Neural progenitor cell (in vitro differentiated cells): ENCODE results near the gene BTBD6. TPM values are rescaled to one million over a fixed set of nuclear protein-coding genes. Genes with fewer than 3 reads are reported as not detected.

ENCODE experiments used
- DNase-seq: peaks from one replicate; pipeline ENCODE4 v3.0.0-alpha.2; 2016; ENCODE audit warnings: low spot score
- H2AFZ ChIP-seq: fragments of 200-600 bp; sonication (generic); replicated peaks from 2 replicates; pipeline ENCODE4 v1.6.1; 2016; ENCODE audit warnings: antibody characterized with exemption
- H3F3A ChIP-seq: fragments of 200-600 bp; sonication (generic); 2 replicates; pipeline ENCODE4 v1.6.1; 2016; ENCODE audit warnings: antibody characterized with exemption, low read depth
- H3K27ac ChIP-seq: fragments of 200-600 bp; sonication (generic); 2 replicates; pipeline ENCODE4 v1.5.1; 2016; ENCODE audit warnings: mild to moderate bottlenecking
- H3K27me3 ChIP-seq: fragments of 200-600 bp; sonication (generic); 2 replicates; pipeline ENCODE4 v1.6.1; 2016; ENCODE audit warnings: mild to moderate bottlenecking, moderate library complexity
- H3K36me3 ChIP-seq: fragments of 200-600 bp; sonication (generic); 2 replicates; pipeline ENCODE4 v1.5.1; 2016
- H3K4me1 ChIP-seq: fragments of 200-600 bp; sonication (generic); 2 replicates; pipeline ENCODE4 v1.6.1; 2016; ENCODE audit warnings: mixed run types
- H3K4me2 ChIP-seq: fragments of 200-600 bp; sonication (generic); 2 replicates; pipeline ENCODE4 v1.6.1; 2016
- H3K4me3 ChIP-seq: fragments of 200-600 bp; sonication (generic); 2 replicates; pipeline ENCODE4 v1.5.1; 2016
- H3K79me2 ChIP-seq: fragments of 200-600 bp; sonication (generic); 2 replicates; pipeline ENCODE4 v1.6.1; 2016; ENCODE audit warnings: low read depth
- H3K9ac ChIP-seq: fragments of 200-600 bp; sonication (generic); 2 replicates; pipeline ENCODE4 v1.6.1; 2016
- H3K9me3 ChIP-seq: fragments of 200-600 bp; sonication (generic); 2 replicates; pipeline ENCODE4 v1.5.1; 2016; ENCODE audit warnings: low read depth
- H4K20me1 ChIP-seq: fragments of 200-600 bp; sonication (generic); 2 replicates; pipeline ENCODE4 v1.6.1; 2016; ENCODE audit warnings: low read depth
- H3K27ac Mint-ChIP-seq: 3 replicates; pipeline ENCODE4 v1.8.0; 2021; ENCODE audit warnings: mixed read lengths
- H3K27me3 Mint-ChIP-seq: 2 replicates; pipeline ENCODE4 v1.8.0; 2022; ENCODE audit warnings: low read depth, mild to moderate bottlenecking, inconsistent platforms, moderate library complexity, mixed read lengths; ENCODE audit not compliant: insufficient read depth
- H3K36me3 Mint-ChIP-seq: 3 replicates; pipeline ENCODE4 v1.8.0; 2021; ENCODE audit warnings: mixed read lengths
- H3K4me1 Mint-ChIP-seq: 3 replicates; pipeline ENCODE4 v1.8.0; 2021; ENCODE audit warnings: mixed read lengths
- H3K4me3 Mint-ChIP-seq: 3 replicates; pipeline ENCODE4 v1.8.0; 2021; ENCODE audit warnings: mild to moderate bottlenecking, moderate library complexity, mixed read lengths
- H3K9me3 Mint-ChIP-seq: 3 replicates; pipeline ENCODE4 v1.8.0; 2020; ENCODE audit warnings: mixed read lengths
- EZH2 ChIP-seq: fragments of 200-600 bp; sonication (generic); IDR thresholded peaks from 2 replicates; pipeline ENCODE4 v1.6.1; 2017; ENCODE audit warnings: antibody characterized with exemption, mild to moderate bottlenecking, moderate library complexity
- EZH2phosphoT487 ChIP-seq: fragments of 200-600 bp; sonication (generic); IDR thresholded peaks from 2 replicates; pipeline ENCODE4 v1.6.1; 2017; ENCODE audit warnings: antibody characterized with exemption
- total RNA-seq: library from RNA; depleted of rRNA; stranded (reverse); fragments of >200 nt; gene quantifications from 2 replicates; pipeline ENCODE4 v1.2.3, GENCODE V29; 2015; ENCODE audit warnings: low replicate concordance
- TF ChIP-seq, protein P1 (sequence below): fragments of 200-600 bp; sonication (generic); IDR thresholded peaks from 2 replicates; pipeline ENCODE4 v1.5.1; 2017; ENCODE audit warnings: antibody characterized with exemption, mild to moderate bottlenecking

Gene BTBD6
- total RNA-seq, 1 donor from 2014 or later, result 9.0 TPM

- no peak overlapping the region for H3K27ac ChIP-seq
- Mint-ChIP-seq H3K4me1 (peaks cover 12% of the 10 kb centered on the region), H3K4me3 (no peak overlapping the region), H3K27ac (no peak overlapping the region), H3K9me3 (no peaks in the 10 kb centered on the region), H3K27me3 (peaks cover 15% of the 10 kb centered on the region), H3K36me3 (no peaks in the 10 kb centered on the region)
- no peak overlapping the region for H3K4me3 ChIP-seq
- peaks cover 19% of the 10 kb centered on the region for H3K4me1 ChIP-seq
- DNase-seq, result peak; percentile 50
- H3K4me2 ChIP-seq, result peak overlapping the region; percentile 12
- no peak overlapping the region for H3K9ac ChIP-seq
- H2AFZ ChIP-seq, result no peak overlapping the region
- peaks cover 15% of the 10 kb centered on the region for H3K27me3 ChIP-seq
- H3K9me3 ChIP-seq, result no peaks in the 10 kb centered on the region
- no peaks in the 10 kb centered on the region for H3K79me2 ChIP-seq
- peaks cover 2% of the 10 kb centered on the region for H4K20me1 ChIP-seq
- peaks cover 8% of the 10 kb centered on the region for H3F3A ChIP-seq
- no peak for TF ChIP-seq EZH2
- TF ChIP-seq EZH2phosphoT487, result no peak
- TF ChIP-seq, protein P1, sequence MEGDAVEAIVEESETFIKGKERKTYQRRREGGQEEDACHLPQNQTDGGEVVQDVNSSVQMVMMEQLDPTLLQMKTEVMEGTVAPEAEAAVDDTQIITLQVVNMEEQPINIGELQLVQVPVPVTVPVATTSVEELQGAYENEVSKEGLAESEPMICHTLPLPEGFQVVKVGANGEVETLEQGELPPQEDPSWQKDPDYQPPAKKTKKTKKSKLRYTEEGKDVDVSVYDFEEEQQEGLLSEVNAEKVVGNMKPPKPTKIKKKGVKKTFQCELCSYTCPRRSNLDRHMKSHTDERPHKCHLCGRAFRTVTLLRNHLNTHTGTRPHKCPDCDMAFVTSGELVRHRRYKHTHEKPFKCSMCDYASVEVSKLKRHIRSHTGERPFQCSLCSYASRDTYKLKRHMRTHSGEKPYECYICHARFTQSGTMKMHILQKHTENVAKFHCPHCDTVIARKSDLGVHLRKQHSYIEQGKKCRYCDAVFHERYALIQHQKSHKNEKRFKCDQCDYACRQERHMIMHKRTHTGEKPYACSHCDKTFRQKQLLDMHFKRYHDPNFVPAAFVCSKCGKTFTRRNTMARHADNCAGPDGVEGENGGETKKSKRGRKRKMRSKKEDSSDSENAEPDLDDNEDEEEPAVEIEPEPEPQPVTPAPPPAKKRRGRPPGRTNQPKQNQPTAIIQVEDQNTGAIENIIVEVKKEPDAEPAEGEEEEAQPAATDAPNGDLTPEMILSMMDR, result no peak
- no peaks in the 10 kb centered on the region for H3K36me3 ChIP-seq
Observed at GRCh38 chr14:105201925-105202513, 46.3 kb upstream of the BTBD6 start.

GRCh38 chr14:105203057-105203531, 45.2 kb upstream of the BTBD6 start:
- H3K4me3 ChIP-seq, result no peak overlapping the region
- Mint-ChIP-seq H3K4me1 (peaks cover 12% of the 10 kb centered on the region), H3K9me3 (no peaks in the 10 kb centered on the region), H3K27me3 (peaks cover 12% of the 10 kb centered on the region), H3K36me3 (no peaks in the 10 kb centered on the region), H3K4me3 (peak overlapping the region; percentile 46), H3K27ac (peak overlapping the region; percentile 76)
- H2AFZ ChIP-seq, result peak overlapping the region; percentile 24
- no peaks in the 10 kb centered on the region for H3K79me2 ChIP-seq
- peaks cover 7% of the 10 kb centered on the region for H4K20me1 ChIP-seq
- H3K27me3 ChIP-seq, result peaks cover 4% of the 10 kb centered on the region
- H3K27ac ChIP-seq, result no peak overlapping the region
- no peaks in the 10 kb centered on the region for H3F3A ChIP-seq
- peaks cover 13% of the 10 kb centered on the region for H3K4me1 ChIP-seq
- TF ChIP-seq EZH2, result no peak
- no peak for TF ChIP-seq EZH2phosphoT487
- TF ChIP-seq, protein P1, result peak; percentile 96
- H3K36me3 ChIP-seq, result no peaks in the 10 kb centered on the region
- peak overlapping the region; percentile 71 for H3K4me2 ChIP-seq
- H3K9me3 ChIP-seq, result no peaks in the 10 kb centered on the region
- H3K9ac ChIP-seq, result no peak overlapping the region
- DNase-seq, result peak; percentile 83

DNA sequence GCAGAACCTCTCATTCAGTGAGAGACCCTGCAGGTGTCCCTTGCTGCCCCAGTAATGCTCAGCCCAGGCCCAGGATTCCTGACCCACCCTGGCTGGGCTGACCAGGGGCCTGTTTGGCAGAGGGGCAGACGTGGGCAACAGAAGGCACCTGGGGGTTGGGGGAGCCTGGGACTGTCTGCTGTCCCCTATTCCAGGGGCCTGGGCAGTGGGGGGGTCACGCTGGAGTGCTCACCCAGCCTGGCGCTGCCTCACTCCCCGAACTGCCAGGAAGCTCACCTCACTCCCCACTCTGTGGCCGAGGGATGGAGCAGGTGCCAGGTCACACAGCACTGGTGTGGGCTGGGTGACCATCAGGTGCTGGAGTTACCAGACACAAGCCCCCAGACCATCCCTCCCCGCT, 44.6 kb upstream of the BTBD6 start:
- Mint-ChIP-seq H3K36me3 (no peaks in the 10 kb centered on the region), H3K4me1 (peaks cover 14% of the 10 kb centered on the region), H3K9me3 (no peaks in the 10 kb centered on the region), H3K27ac (no peak overlapping the region), H3K27me3 (peaks cover 10% of the 10 kb centered on the region), H3K4me3 (no peak overlapping the region)
- Histone ChIP-seq H3K79me2 (no peaks in the 10 kb centered on the region), H3K9me3 (no peaks in the 10 kb centered on the region), H4K20me1 (peaks cover 7% of the 10 kb centered on the region), H3K4me3 (no peak overlapping the region), H3K9ac (no peak overlapping the region), H3K36me3 (no peaks in the 10 kb centered on the region), H3F3A (no peaks in the 10 kb centered on the region), H3K27me3 (no peaks in the 10 kb centered on the region), H2AFZ (no peak overlapping the region), H3K4me1 (peaks cover 13% of the 10 kb centered on the region), H3K27ac (no peak overlapping the region), H3K4me2 (no peak overlapping the region)
- TF ChIP-seq, protein P1, result no peak
- no peak for TF ChIP-seq EZH2
- no peak for TF ChIP-seq EZH2phosphoT487
- no peak for DNase-seq
